ENCODE measurements around the gene MTMR12.

DNA sequence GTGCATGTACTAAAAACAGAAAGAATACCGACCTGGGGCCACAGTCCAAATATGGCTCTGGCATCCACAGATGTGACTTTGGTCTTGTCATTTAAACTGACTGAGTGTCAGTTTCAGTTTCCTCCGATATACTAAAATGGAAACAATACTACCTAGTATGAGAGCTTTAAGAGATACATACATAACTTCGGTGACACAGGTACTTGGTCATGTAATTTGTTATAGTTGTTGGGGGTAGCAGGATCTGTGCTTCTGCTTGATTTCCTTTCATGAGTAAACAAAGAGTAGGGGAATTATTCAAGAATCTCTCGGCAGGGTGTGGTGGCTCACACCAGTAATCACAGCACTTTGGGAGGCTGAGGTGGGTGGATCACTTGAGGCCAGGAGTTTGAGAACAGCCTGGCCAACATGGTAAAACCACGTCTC is 32.1 kb downstream of the MTMR12 start:
- TF ChIP-seq, protein P1, sequence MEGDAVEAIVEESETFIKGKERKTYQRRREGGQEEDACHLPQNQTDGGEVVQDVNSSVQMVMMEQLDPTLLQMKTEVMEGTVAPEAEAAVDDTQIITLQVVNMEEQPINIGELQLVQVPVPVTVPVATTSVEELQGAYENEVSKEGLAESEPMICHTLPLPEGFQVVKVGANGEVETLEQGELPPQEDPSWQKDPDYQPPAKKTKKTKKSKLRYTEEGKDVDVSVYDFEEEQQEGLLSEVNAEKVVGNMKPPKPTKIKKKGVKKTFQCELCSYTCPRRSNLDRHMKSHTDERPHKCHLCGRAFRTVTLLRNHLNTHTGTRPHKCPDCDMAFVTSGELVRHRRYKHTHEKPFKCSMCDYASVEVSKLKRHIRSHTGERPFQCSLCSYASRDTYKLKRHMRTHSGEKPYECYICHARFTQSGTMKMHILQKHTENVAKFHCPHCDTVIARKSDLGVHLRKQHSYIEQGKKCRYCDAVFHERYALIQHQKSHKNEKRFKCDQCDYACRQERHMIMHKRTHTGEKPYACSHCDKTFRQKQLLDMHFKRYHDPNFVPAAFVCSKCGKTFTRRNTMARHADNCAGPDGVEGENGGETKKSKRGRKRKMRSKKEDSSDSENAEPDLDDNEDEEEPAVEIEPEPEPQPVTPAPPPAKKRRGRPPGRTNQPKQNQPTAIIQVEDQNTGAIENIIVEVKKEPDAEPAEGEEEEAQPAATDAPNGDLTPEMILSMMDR (optimal IDR thresholded peaks at IDR 0.05 in 1 of 3, IDR thresholded peaks at IDR 0.05 in 1 of 3, conservative IDR thresholded peaks at IDR 0.05 in 1 of 3; ENCODE audit: extremely low read depth in 1 of 3, insufficient read depth in 2 of 3, low read length in 3 of 3), result no peak
- TF ChIP-seq EZH2 (IDR thresholded peaks at IDR 0.05; ENCODE audit: low read length), result no peak
